Measurements from ENCODE around the gene GNB3.
A peak's percentile ranks its signal among the peaks of the same experiment; 100 is the strongest.
"Not testable (repeated sequence)": the region's sequence is repeated elsewhere in the genome, so short reads cannot be mapped to it uniquely, and the experiment has no call there.

The GNB3 gene

DNA sequence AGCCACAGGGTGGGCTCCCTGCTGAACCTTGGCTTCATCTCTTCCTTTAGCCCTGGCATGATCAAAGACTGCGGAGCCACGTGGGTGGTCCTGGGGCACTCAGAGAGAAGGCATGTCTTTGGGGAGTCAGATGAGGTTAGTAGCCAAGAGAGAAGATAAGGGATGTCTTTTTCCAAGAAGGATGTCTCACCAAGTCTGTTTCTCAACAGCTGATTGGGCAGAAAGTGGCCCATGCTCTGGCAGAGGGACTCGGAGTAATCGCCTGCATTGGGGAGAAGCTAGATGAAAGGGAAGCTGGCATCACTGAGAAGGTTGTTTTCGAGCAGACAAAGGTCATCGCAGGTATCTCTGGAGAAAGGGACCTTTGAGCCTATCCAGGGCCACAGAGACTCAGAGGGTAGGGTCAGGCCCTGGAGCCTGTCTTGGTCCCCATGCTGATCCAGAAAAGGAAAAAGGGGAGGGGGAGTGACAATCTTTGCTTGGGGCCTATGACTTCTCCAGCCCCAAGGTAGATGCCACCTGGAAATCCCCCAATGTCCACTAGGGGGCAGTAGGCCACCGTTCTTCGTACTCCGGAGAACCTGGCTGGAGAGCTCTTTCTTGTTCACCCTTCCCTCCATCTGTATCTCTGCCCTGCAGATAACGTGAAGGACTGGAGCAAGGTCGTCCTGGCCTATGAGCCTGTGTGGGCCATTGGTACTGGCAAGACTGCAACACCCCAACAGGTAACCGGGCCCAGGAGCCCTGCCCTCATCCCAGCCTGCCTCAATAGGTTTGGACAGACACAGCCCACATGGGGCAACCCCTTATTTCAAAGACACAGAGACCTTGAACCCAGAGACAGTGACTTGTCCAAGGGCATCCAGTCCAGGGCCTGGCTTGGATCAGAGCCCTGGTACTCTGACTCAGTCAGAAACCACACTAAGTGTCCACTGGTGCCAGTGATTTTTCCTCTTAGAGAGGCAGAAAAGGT lies 28.6 kb downstream of the GNB3 start:
- Histone ChIP-seq H4K20me1 (ENCODE audit: insufficient read depth) (peaks cover 12% of the 10 kb centered on the region; the same call in 1 of the 2 replicates), H3K4me2 (peak overlapping the region; percentile 65), H3K4me1 (ENCODE audit: low read depth, poor library complexity, severe bottlenecking) (peaks cover 47% of the 10 kb centered on the region), H3K36me3 (ENCODE audit: insufficient read depth) (no peaks in the 10 kb centered on the region; the same call in 1 of the 2 replicates), H3K9ac (peak overlapping the region; percentile 95; the same call in 1 of the 2 replicates), H3K4me3 (IDR thresholded peaks at IDR 0.05; ENCODE audit: insufficient read depth, low read depth, low read length) (no peak overlapping the region), H3K27me3 (ENCODE audit: insufficient read depth, low read depth) (no peaks in the 10 kb centered on the region), H2AFZ (ENCODE audit: low read depth) (no peak overlapping the region), H3K27ac (no peak overlapping the region; the same call in 1 of the 2 replicates), H3K79me2 (ENCODE audit: insufficient read depth, low read depth) (peaks cover 25% of the 10 kb centered on the region)
- TF ChIP-seq, protein P1, sequence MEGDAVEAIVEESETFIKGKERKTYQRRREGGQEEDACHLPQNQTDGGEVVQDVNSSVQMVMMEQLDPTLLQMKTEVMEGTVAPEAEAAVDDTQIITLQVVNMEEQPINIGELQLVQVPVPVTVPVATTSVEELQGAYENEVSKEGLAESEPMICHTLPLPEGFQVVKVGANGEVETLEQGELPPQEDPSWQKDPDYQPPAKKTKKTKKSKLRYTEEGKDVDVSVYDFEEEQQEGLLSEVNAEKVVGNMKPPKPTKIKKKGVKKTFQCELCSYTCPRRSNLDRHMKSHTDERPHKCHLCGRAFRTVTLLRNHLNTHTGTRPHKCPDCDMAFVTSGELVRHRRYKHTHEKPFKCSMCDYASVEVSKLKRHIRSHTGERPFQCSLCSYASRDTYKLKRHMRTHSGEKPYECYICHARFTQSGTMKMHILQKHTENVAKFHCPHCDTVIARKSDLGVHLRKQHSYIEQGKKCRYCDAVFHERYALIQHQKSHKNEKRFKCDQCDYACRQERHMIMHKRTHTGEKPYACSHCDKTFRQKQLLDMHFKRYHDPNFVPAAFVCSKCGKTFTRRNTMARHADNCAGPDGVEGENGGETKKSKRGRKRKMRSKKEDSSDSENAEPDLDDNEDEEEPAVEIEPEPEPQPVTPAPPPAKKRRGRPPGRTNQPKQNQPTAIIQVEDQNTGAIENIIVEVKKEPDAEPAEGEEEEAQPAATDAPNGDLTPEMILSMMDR (conservative IDR thresholded peaks at IDR 0.05; ENCODE audit: low read depth, low read length): peak; percentile 80

DNA sequence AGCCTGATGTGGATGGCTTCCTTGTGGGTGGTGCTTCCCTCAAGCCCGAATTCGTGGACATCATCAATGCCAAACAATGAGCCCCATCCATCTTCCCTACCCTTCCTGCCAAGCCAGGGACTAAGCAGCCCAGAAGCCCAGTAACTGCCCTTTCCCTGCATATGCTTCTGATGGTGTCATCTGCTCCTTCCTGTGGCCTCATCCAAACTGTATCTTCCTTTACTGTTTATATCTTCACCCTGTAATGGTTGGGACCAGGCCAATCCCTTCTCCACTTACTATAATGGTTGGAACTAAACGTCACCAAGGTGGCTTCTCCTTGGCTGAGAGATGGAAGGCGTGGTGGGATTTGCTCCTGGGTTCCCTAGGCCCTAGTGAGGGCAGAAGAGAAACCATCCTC lies 29.6 kb downstream of the GNB3 start:
- H3K4me1 ChIP-seq (ENCODE audit: low read depth, poor library complexity, severe bottlenecking): peaks cover 53% of the 10 kb centered on the region
- H3K27ac ChIP-seq; H3K9ac ChIP-seq; H2AFZ ChIP-seq (ENCODE audit: low read depth); H3K36me3 ChIP-seq (ENCODE audit: insufficient read depth); H3K27me3 ChIP-seq (ENCODE audit: insufficient read depth, low read depth); H3K4me3 ChIP-seq (IDR thresholded peaks at IDR 0.05; ENCODE audit: insufficient read depth, low read depth, low read length): not testable (repeated sequence)
- peaks cover 25% of the 10 kb centered on the region for H3K79me2 ChIP-seq (ENCODE audit: insufficient read depth, low read depth)
- H4K20me1 ChIP-seq (ENCODE audit: insufficient read depth): peaks cover 12% of the 10 kb centered on the region; the same call in 1 of the 2 replicates
- H3K4me2 ChIP-seq: peak overlapping the region; percentile 3; the same call in 1 of the 2 replicates

GRCh38 chr12:6871052-6871957 lies 30.6 kb downstream of the GNB3 start:
- H3K9ac ChIP-seq: no peak overlapping the region
- H4K20me1 ChIP-seq (ENCODE audit: insufficient read depth): peaks cover 12% of the 10 kb centered on the region; the same call in 1 of the 2 replicates
- peaks cover 25% of the 10 kb centered on the region for H3K79me2 ChIP-seq (ENCODE audit: insufficient read depth, low read depth)

GRCh38 chr12:6872073-6873048 lies 31.6 kb downstream of the GNB3 start:
- Histone ChIP-seq H4K20me1 (ENCODE audit: insufficient read depth) (peaks cover 12% of the 10 kb centered on the region; the same call in 1 of the 2 replicates), H3K36me3 (ENCODE audit: insufficient read depth) (no peaks in the 10 kb centered on the region; the same call in 1 of the 2 replicates), H3K27me3 (ENCODE audit: insufficient read depth, low read depth) (no peaks in the 10 kb centered on the region), H3K9ac (peak overlapping the region; percentile 56; the same call in 1 of the 2 replicates), H2AFZ (ENCODE audit: low read depth) (peak overlapping the region; percentile 54; the same call in 1 of the 2 replicates), H3K4me2 (peak overlapping the region; percentile 93), H3K79me2 (ENCODE audit: insufficient read depth, low read depth) (peaks cover 25% of the 10 kb centered on the region), H3K4me1 (ENCODE audit: low read depth, poor library complexity, severe bottlenecking) (peaks cover 46% of the 10 kb centered on the region), H3K27ac (no peak overlapping the region), H3K4me3 (IDR thresholded peaks at IDR 0.05; ENCODE audit: insufficient read depth, low read depth, low read length) (no peak overlapping the region)
- TF ChIP-seq, protein P1 (conservative IDR thresholded peaks at IDR 0.05; ENCODE audit: low read depth, low read length): peak; percentile 75

More at GRCh38 chr12:6871052-6871957, 30.6 kb downstream of the GNB3 start:
- Histone ChIP-seq H3K36me3 (ENCODE audit: insufficient read depth) (no peaks in the 10 kb centered on the region; the same call in 1 of the 2 replicates), H3K27me3 (ENCODE audit: insufficient read depth, low read depth) (no peaks in the 10 kb centered on the region), H3K4me3 (IDR thresholded peaks at IDR 0.05; ENCODE audit: insufficient read depth, low read depth, low read length) (no peak overlapping the region), H3K27ac (no peak overlapping the region), H3K4me1 (ENCODE audit: low read depth, poor library complexity, severe bottlenecking) (peaks cover 53% of the 10 kb centered on the region), H3K4me2 (peak overlapping the region; percentile 93; the same call in 1 of the 2 replicates), H2AFZ (ENCODE audit: low read depth) (no peak overlapping the region)
- TF ChIP-seq, protein P1 (conservative IDR thresholded peaks at IDR 0.05; ENCODE audit: low read depth, low read length): no peak
